ENCODE measurements around the gene RPS6KA4.
"Not testable (repeated sequence)": the region's sequence is repeated elsewhere in the genome, so short reads cannot be mapped to it uniquely, and the experiment has no call there.

The RPS6KA4 gene

DNA sequence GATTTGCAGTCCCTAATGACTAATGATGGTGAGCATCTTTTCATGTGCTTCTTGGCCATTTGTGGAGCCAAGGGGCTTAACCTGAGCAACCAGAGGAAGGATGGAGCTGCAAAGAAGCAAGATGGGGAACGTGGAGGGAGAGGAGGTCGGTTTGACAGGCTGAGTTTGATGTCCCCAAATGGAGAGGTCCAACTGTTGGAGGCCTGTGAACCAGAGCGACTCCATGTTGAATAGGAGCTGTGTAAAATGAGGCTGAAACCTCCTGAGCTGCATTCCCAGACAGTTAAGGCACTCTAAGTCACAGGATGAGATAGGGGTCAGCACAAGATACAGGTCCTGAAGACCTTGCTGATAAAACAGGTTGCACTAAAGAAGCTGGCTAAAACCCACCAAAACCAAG, 54.5 kb downstream of the RPS6KA4 start:
- in situ Hi-C loops (cut with HindIII; ENCODE audit: low sequenced_read_pairs) = no loop called here

DNA sequence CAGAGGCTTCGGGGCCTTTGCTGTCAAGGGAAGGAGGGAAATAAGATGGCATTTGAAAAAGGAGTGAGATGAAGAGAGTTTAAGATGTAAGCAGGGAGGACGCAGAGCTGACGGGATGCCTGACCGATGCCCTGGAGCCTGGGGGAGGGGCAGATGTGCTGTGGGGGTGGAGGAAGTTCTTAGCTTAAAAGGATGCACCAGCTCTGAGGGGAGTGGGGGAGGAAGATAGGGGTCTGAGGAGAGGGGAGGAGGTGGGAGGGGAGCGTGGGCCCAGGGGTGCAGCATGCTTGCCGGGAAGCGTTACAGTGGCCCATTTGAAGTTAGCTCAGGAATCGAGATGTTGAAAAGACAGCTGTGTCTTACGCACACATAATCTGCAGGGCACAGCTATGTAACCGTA, 56.3 kb downstream of the RPS6KA4 start:
- in situ Hi-C loops (cut with HindIII; ENCODE audit: low sequenced_read_pairs) = no loop called here

DNA sequence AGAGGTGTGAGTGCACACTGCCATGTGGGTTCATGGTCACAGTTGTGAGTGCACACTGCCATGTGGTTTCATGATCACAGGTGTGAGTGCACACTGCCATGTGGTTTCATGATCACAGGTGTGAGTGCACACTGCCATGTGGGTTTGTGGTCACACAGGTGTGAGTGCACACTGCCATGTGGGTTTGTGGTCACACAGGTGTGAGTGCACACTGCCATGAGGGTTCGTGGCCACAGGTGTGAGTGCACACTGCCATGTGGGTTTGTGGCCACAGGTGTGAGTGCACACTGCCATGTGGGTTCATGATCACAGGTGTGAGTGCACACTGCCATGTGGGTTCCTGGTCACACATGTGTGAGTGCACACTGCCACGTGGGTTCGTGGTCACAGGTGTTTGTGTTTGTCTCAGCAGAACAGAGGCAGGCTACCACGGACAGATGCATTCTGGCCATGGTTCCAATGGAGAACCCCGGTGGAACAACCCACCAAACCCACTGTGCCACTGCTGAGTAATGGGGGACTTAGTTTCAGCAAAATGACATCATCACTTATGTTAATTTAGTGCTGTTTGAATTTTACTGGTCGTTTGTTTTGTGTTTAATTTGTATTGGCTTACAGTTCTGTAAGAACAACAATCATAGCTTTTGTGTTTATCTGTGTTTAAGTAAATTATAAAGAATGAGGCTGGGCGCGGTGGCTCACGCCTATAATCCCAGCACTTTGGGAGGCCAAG, 57.2 kb downstream of the RPS6KA4 start:
- in situ Hi-C loops (cut with HindIII; ENCODE audit: low sequenced_read_pairs) = no loop called here

DNA sequence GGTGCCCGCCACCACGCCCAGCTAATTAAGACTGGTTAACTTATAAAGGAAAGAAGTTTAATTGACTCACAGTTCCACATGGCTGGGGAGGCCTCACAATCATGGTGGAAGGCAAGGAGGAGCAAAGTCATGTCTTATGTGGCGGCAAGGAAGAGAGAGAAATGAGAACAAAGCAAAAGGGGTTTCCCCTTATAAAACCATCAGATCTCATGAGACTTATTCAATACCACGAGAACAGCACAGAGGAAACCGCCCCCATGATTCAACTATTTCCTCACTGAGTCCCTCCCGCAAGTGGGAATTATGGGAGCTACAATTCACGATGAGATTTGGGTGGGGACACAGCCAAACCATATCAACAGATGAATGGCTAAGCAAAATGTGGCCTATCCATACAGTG, 59.3 kb downstream of the RPS6KA4 start:
- in situ Hi-C loops (cut with HindIII; ENCODE audit: low sequenced_read_pairs) = not testable (repeated sequence)

DNA sequence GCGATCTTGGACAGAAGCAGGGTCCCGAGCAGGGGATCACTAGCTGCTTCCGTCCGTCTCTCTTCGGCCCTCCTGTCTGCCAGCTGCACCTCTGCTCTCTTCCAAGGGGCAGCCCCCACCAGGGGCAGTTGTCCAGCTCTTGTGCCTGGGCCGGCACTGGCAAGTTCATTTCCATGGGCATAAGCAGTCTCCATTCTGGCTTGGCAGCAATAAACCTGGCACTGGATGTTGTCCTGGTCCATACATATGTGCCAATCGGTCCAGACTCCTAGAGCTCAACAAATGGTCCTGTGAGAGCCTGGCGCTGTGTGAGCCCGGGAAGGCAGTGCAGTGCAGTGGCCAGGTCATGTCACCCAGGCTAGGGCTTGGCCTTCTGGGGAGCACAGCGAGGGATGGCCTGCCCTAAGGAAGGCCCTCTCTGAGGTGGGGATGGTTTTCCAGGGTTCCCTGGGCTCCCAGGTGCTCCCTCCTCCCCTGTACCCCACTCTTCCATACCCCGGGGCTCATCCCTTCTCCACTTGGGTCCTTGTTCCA, 60.4 kb downstream of the RPS6KA4 start:
- in situ Hi-C loops (cut with HindIII; ENCODE audit: low sequenced_read_pairs) = no loop called here

DNA sequence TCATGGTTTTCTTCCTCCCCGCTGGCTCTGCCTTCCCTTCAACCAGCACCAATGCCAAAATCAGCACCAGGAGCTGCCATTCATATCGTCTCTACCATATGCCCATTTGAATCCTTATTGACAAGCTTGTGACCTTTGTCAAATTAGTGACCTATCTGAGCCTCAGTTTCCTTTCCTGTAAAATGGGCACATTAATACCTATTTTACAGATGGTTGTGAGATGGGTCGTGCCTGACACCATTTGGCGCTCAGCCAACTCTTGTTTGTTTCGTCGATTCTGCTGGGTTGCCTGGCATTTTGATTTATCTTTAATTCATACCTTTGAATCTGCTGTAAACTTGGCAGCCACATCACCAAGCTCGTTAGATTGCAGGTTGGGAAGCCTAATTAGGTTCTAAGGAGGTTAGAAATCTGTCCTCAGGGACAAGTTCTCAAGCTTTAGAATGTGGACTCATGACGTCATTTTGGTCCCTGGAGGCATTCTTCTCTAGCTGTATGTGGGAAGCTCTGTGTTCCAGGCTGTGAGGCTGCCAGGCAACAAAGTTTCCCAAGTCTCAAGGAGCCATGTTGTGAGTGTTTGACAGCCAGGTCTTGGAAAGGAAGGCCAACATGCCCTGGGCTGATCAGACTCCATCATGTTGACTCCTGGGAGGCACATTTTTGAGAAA, 61.0 kb downstream of the RPS6KA4 start:
- in situ Hi-C loops (cut with HindIII; ENCODE audit: low sequenced_read_pairs) = no loop called here

Data from endothelial cell of hepatic sinusoid (primary cell).